Liver (tissue), 9 donors: Measurements from ENCODE around the gene MAPRE3. TPM values are rescaled to one million over a fixed set of nuclear protein-coding genes. Genes with fewer than 3 reads are reported as not detected.

ENCODE experiments used
- DNase-seq: peaks from one replicate; pipeline ENCODE4 v3.0.0-alpha.2; 2017; ENCODE audit warnings: low spot score
- H3K27ac ChIP-seq, 2 donors: one replicate each; pipeline ENCODE4 v1.7.0; 2013; ENCODE audit warnings: inconsistent platforms in 2 of 2, low read length in 2 of 2, control low read depth in 1 of 2, low read depth in 1 of 2, mild to moderate bottlenecking in 1 of 2
- H3K27me3 ChIP-seq, 4 donors: one replicate each; pipeline versions ENCODE4 v1.6.1 to v1.7.0; 2013; ENCODE audit warnings: low read length in 3 of 4, inconsistent platforms in 1 of 4, mild to moderate bottlenecking in 1 of 4, moderate library complexity in 1 of 4; ENCODE audit not compliant: control insufficient read depth in 4 of 4, insufficient read depth in 4 of 4
- H3K36me3 ChIP-seq, 4 donors: one replicate each; pipeline versions ENCODE4 v1.6.1 to v1.7.0; 2013; ENCODE audit warnings: low read length in 3 of 4, mild to moderate bottlenecking in 3 of 4, low read depth in 1 of 4, moderate library complexity in 1 of 4; ENCODE audit not compliant: control insufficient read depth in 4 of 4, insufficient read depth in 3 of 4
- H3K4me1 ChIP-seq, 4 donors: one replicate each; pipeline versions ENCODE4 v1.6.1 to v1.7.0; 2013; ENCODE audit warnings: low read length in 3 of 4, mild to moderate bottlenecking in 3 of 4, moderate library complexity in 1 of 4; ENCODE audit not compliant: control insufficient read depth in 4 of 4, insufficient read depth in 4 of 4
- H3K4me3 ChIP-seq, 3 donors: one replicate each; pipeline versions ENCODE4 v1.6.1 to v1.7.0; 2013; ENCODE audit warnings: low read length in 3 of 3, control low read depth in 1 of 3, low read depth in 1 of 3, mild to moderate bottlenecking in 1 of 3
- H3K9ac ChIP-seq, 2 donors: one replicate each; pipeline ENCODE4 v1.7.0; 2013; ENCODE audit warnings: low read length in 2 of 2, mild to moderate bottlenecking in 2 of 2, moderate library complexity in 2 of 2, control low read depth in 1 of 2, low read depth in 1 of 2
- H3K9me3 ChIP-seq, 4 donors: one replicate each; pipeline versions ENCODE4 v1.6.1 to v1.7.0; 2013; ENCODE audit warnings: low read length in 3 of 4; ENCODE audit not compliant: control insufficient read depth in 4 of 4
- ATF3 ChIP-seq: IDR thresholded peaks from 2 replicates; pipeline ENCODE4 v1.6.1; 2016; ENCODE audit warnings: antibody characterized with exemption
- CTCF ChIP-seq: fragments of 150-350 bp; IDR thresholded peaks from 2 replicates; pipeline ENCODE4 v1.5.1; 2017; ENCODE audit warnings: improper control_type of control experiment, low read depth, low read length; ENCODE audit not compliant: missing input control
- EGR1 ChIP-seq, 2 donors: IDR thresholded peaks; 2 replicates each; pipeline ENCODE4 v1.6.1; 2016 to 2018; ENCODE audit warnings: antibody characterized with exemption in 2 of 2, low read depth in 2 of 2
- FOXA1 ChIP-seq: IDR thresholded peaks from 2 replicates; pipeline ENCODE4 v1.6.1; 2016; ENCODE audit warnings: antibody characterized with exemption
- FOXA2 ChIP-seq: IDR thresholded peaks from 2 replicates; pipeline ENCODE4 v1.6.1; 2016; ENCODE audit warnings: antibody characterized with exemption
- GABPA ChIP-seq, 2 donors: IDR thresholded peaks in 1 of 2; conservative IDR thresholded peaks in 1 of 2; 2 replicates each; pipeline ENCODE4 v1.6.1; 2016; ENCODE audit warnings: antibody characterized with exemption in 2 of 2, mild to moderate bottlenecking in 1 of 2, moderate library complexity in 1 of 2
- HNF4A ChIP-seq, 2 donors: conservative IDR thresholded peaks; 2 replicates each; pipeline ENCODE4 v1.6.1; 2016; ENCODE audit warnings: antibody characterized with exemption in 2 of 2, mild to moderate bottlenecking in 2 of 2
- HNF4G ChIP-seq: IDR thresholded peaks from 2 replicates; pipeline ENCODE4 v1.6.1; 2016; ENCODE audit warnings: antibody characterized with exemption
- JUND ChIP-seq, 2 donors: IDR thresholded peaks; 2 replicates each; pipeline ENCODE4 v1.6.1; 2016; ENCODE audit warnings: antibody characterized with exemption in 2 of 2
- MAX ChIP-seq: IDR thresholded peaks from 2 replicates; pipeline ENCODE4 v1.6.1; 2016; ENCODE audit warnings: antibody characterized with exemption
- NR2F2 ChIP-seq: IDR thresholded peaks from 2 replicates; pipeline ENCODE4 v1.6.1; 2016; ENCODE audit warnings: antibody characterized with exemption
- RAD21 ChIP-seq, 2 donors: IDR thresholded peaks; 2 replicates each; pipeline ENCODE4 v1.6.1; 2016; ENCODE audit warnings: antibody characterized with exemption in 2 of 2, mild to moderate bottlenecking in 2 of 2
- REST ChIP-seq: IDR thresholded peaks from 2 replicates; pipeline ENCODE4 v1.6.1; 2016; ENCODE audit warnings: antibody characterized with exemption, mild to moderate bottlenecking
- RXRA ChIP-seq, 2 donors: IDR thresholded peaks; 2 replicates each; pipeline ENCODE4 v1.6.1; 2017 to 2018; ENCODE audit warnings: antibody characterized with exemption in 2 of 2, mild to moderate bottlenecking in 1 of 2
- SP1 ChIP-seq: IDR thresholded peaks from 2 replicates; pipeline ENCODE4 v1.6.1; 2018; ENCODE audit warnings: antibody characterized with exemption, mild to moderate bottlenecking
- TAF1 ChIP-seq: conservative IDR thresholded peaks from 2 replicates; pipeline ENCODE4 v1.6.1; 2016; ENCODE audit warnings: antibody characterized with exemption, mild to moderate bottlenecking
- YY1 ChIP-seq: IDR thresholded peaks from 2 replicates; pipeline ENCODE4 v1.6.1; 2016; ENCODE audit warnings: antibody characterized with exemption, mild to moderate bottlenecking
- ZBTB33 ChIP-seq: IDR thresholded peaks from 2 replicates; pipeline ENCODE4 v1.6.1; 2016; ENCODE audit warnings: antibody characterized with exemption
- WGBS: extraction: QIAGEN DNeasy Blood & Tissue Kit; methylation state at CpG from one replicate; pipeline ENCODE4 v1.1.7; 2013; 5-methylcytosine and 5-hydroxymethylcytosine counted together
- polyA plus RNA-seq, 2 donors: library from polyadenylated mRNA; stranded (reverse) in 1 of 2; unstranded in 1 of 2; fragments of 200-250 nt in 1 of 2; fragments of >200 nt in 1 of 2; fragmentation: Nextera tagmentation in 1 of 2; extraction: Ambion mirVana in 1 of 2; gene quantifications; one replicate each; pipeline versions ENCODE4 v1.2.1 to v1.2.3, GENCODE V29; 2013 to 2015
- total RNA-seq, 2 donors: library from RNA; depleted of rRNA; stranded (reverse); fragments of >200 nt; gene quantifications; one replicate each; pipeline ENCODE4 v1.2.3, GENCODE V29; 2014
- donor health status: healthy.
- donor health status: healthy.
- donor health status: healthy.
- donor health status: healthy.
- donor health status: healthy.

Gene MAPRE3
- total and polyA plus RNA-seq, 4 donors: 1.0 to 15.8 (median 9.8) TPM

GRCh38 chr2:26950246-26950645, 20.2 kb upstream of the MAPRE3 start:
- Histone ChIP-seq H3K4me3 (no peak overlapping the region), H3K36me3 (no peaks in the 10 kb centered on the region), H3K4me1 (no peaks in the 10 kb centered on the region), H3K27ac (no peak overlapping the region), H3K9ac (no peak overlapping the region), H3K27me3 (peaks cover 0 to 2% (median 0%) of the 10 kb centered on the region in 4 donors), H3K9me3 (no peaks in the 10 kb centered on the region)
- DNase-seq: no peak
- TF ChIP-seq MAX (no peak), JUND (IDR thresholded peaks at IDR 0.05) (no peak), FOXA2 (no peak), REST (no peak), SP1 (no peak), EGR1 (IDR thresholded peaks at IDR 0.05; ENCODE audit: low read depth in 2 of 2) (no peak), YY1 (no peak), HNF4A (conservative IDR thresholded peaks at IDR 0.05) (no peak), GABPA (IDR thresholded peaks at IDR 0.05 in 1 of 2, conservative IDR thresholded peaks at IDR 0.05 in 1 of 2) (no peak), RXRA (IDR thresholded peaks at IDR 0.05) (no peak), ATF3 (no peak), ZBTB33 (no peak), CTCF (no peak), NR2F2 (no peak), RAD21 (IDR thresholded peaks at IDR 0.05) (no peak), HNF4G (no peak)
- 75% methylated on average over 5 of the region's 5 CpGs for WGBS

- no peaks in the 10 kb centered on the region for H3K36me3 ChIP-seq
- no peaks in the 10 kb centered on the region for H3K9me3 ChIP-seq
- H3K9ac ChIP-seq: no peak overlapping the region
- whole genome bisulfite sequencing: 93% methylated on average over 3 of the region's 3 CpGs
- H3K4me3 ChIP-seq: no peak overlapping the region
- DNase-seq: no peak
- H3K4me1 ChIP-seq: no peaks in the 10 kb centered on the region
- H3K27me3 ChIP-seq: peaks cover 0 to 2% (median 0%) of the 10 kb centered on the region in 4 donors
- H3K27ac ChIP-seq: no peak overlapping the region
- TF ChIP-seq HNF4A (conservative IDR thresholded peaks at IDR 0.05) (no peak), SP1 (no peak), RAD21 (IDR thresholded peaks at IDR 0.05) (no peak), RXRA (IDR thresholded peaks at IDR 0.05) (no peak), EGR1 (IDR thresholded peaks at IDR 0.05; ENCODE audit: low read depth in 2 of 2) (no peak), NR2F2 (no peak), JUND (IDR thresholded peaks at IDR 0.05) (no peak), ZBTB33 (no peak), GABPA (IDR thresholded peaks at IDR 0.05 in 1 of 2, conservative IDR thresholded peaks at IDR 0.05 in 1 of 2) (no peak), ATF3 (no peak), FOXA1 (no peak), REST (no peak), HNF4G (no peak), TAF1 (no peak)
These were observed 19.2 kb upstream of the MAPRE3 start for GRCh38 chr2:26951236-26951635.
